GM12874 (cell line): ENCODE data around the gene ACP4.

Source experiments
- TF ChIP-seq, protein P1 (sequence below): IDR thresholded peaks from 2 replicates; pipeline ENCODE4 v1.5.1; 2011; ENCODE audit warnings: low read depth, mild to moderate bottlenecking, control low read depth, low read length, moderate library complexity; ENCODE audit not compliant: insufficient read depth

ACP4 gene

GRCh38 chr19:50791594-50792271 lies 1.5 kb downstream of the ACP4 start:
- TF ChIP-seq, protein P1, sequence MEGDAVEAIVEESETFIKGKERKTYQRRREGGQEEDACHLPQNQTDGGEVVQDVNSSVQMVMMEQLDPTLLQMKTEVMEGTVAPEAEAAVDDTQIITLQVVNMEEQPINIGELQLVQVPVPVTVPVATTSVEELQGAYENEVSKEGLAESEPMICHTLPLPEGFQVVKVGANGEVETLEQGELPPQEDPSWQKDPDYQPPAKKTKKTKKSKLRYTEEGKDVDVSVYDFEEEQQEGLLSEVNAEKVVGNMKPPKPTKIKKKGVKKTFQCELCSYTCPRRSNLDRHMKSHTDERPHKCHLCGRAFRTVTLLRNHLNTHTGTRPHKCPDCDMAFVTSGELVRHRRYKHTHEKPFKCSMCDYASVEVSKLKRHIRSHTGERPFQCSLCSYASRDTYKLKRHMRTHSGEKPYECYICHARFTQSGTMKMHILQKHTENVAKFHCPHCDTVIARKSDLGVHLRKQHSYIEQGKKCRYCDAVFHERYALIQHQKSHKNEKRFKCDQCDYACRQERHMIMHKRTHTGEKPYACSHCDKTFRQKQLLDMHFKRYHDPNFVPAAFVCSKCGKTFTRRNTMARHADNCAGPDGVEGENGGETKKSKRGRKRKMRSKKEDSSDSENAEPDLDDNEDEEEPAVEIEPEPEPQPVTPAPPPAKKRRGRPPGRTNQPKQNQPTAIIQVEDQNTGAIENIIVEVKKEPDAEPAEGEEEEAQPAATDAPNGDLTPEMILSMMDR: no peak

DNA sequence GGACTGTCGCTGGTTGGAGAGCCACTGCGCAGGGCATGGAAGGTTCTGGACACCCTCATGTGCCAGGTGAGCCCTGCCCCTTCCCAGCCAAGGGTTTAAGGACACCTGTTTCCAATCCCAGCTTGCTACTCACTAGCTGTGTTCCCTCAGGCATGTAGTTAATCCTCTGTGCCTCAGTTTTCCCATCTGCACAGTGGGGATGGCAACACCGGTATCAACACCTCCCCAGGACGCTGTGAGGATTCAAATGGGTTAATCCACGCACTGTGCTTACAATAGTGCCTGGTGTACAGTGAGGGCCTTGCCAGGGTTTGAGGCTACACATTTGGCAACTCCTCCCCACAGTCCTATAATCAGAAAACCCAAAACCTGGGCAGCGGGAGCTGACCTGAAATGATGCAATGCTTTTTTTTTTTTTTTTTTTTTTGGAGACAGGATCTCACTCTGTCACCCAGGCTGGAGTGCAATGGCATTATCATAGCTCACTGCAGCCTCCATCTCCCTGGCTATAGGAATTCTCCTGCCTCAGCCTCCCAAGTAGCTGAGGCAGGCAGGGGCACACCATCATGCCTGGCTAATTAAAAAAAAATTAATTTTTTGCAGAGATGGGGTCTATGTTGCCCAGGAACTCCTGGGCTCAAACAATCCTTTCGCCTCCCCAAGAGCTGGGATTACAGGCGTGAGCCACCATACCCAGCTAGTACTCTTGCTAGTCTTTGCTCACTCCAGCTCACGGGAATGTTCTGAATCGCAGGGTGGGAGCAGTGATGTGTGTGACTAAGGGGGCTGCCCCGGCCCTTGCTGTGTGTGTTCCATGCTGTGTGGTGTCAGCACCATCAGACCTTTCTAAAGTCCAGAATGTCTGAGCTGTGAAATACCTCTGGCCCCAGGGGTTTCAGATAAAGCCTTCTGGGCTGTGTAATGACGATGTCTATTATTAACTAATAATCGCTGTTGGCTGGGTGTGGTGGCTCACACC lies 2.3 kb downstream of the ACP4 start:
- TF ChIP-seq, protein P1: no peak

- TF ChIP-seq, protein P1: no peak
Measured at GRCh38 chr19:50793558-50794065, 3.4 kb downstream of the ACP4 start.

GRCh38 chr19:50794074-50794875 lies 4.1 kb downstream of the ACP4 start:
- TF ChIP-seq, protein P1: peak; percentile 24; the same call in 1 of the 2 replicates

DNA sequence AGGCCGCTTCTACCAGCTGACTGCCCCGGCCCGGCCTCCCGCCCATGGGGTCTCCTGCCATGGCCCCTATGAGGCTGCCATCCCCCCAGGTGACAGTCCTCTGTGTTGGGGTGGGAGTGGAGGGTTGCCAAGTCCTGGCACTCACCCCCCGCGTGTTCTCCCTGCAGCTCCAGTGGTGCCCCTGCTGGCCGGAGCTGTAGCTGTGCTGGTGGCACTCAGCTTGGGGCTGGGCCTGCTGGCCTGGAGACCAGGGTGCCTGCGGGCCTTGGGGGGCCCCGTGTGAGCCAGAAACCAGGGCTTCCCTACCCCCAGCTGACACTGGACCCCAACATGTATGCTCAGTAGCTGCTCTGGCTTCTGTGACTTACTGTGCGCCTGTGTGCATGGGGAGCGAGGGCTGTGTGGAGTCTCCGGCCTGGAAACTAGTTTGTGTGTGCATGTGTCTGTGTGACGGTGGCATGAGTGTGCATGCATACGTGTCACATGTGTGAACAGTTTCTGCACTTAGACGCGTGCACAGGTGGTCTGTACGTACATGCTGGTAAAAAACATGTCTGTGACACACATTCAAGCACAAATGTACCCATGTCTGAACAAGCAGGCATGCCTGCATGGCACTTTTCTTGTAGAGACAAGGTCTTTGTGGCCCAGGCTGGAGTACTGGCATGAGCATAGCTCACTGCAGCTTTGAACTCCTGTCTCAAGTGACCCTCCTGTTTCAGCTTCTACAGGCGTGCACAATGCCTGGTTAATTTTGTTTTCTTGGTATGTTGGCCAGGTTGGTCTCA lies 4.9 kb downstream of the ACP4 start:
- TF ChIP-seq, protein P1: peak; percentile 32

DNA sequence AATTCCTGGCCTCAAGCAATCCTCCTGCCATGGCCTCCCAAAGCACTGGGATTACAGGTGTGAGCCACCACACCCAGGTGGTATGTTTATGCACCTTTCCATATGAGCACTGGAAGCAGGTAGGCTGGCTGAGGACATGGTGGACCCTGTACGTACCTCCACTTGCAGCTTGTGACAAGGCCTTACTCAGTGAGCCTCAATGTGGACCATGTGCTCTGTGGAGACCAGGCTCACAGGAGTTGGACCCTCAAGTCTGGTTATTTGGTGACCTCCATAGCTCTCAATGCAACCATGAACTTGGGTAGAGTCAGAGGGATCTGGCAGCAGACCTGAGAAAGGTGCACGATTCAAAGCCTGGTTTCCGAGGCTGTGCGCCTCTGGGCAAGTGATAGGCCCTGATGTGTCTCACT lies 5.5 kb downstream of the ACP4 start:
- TF ChIP-seq, protein P1: no peak
